ENCODE results near the gene TNIP2. TPM values are rescaled to one million over a fixed set of nuclear protein-coding genes. Genes with fewer than 3 reads are reported as not detected.

TNIP2 gene
- total RNA-seq, 2 experiments from 2014 or later, result 26.2 to 32.1 TPM

GRCh38 chr4:2796849-2797544 is 40.9 kb upstream of the TNIP2 start:
- H3K79me2 ChIP-seq (ENCODE audit: insufficient read depth, low read depth, low read length), result no peaks in the 10 kb centered on the region
- intact Hi-C loops (cut with micrococcal nuclease; ENCODE audit: unreplicated experiment), result no loop called here

GRCh38 chr4:2795893-2796848 is 40.0 kb upstream of the TNIP2 start:
- Histone ChIP-seq H3K79me2 (ENCODE audit: insufficient read depth, low read depth, low read length) (no peaks in the 10 kb centered on the region), H3K4me2 (ENCODE audit: low read length) (no peak overlapping the region), H3K27ac (ENCODE audit: low read depth, low read length, poor library complexity, severe bottlenecking) (no peak overlapping the region), H3K9me3 (ENCODE audit: low read length) (no peaks in the 10 kb centered on the region), H3K9me2 (ENCODE audit: insufficient read depth, low read length) (no peaks in the 10 kb centered on the region), H4K20me1 (ENCODE audit: insufficient read depth, low read length) (no peaks in the 10 kb centered on the region), H3K4me1 (ENCODE audit: insufficient read depth, low read length, poor library complexity, severe bottlenecking) (peaks cover 35% of the 10 kb centered on the region), H3K4me3 (ENCODE audit: low read depth, low read length, poor library complexity, severe bottlenecking) (no peak overlapping the region), H3K36me3 (ENCODE audit: insufficient read depth, low read length) (no peaks in the 10 kb centered on the region), H2AFZ (ENCODE audit: low read length) (no peak overlapping the region)
- CTCF ChIA-PET (ENCODE audit: unreplicated experiment), result no interaction called here
- no TSS peak for BruUV-seq (replicated peaks)
- no peak for DNase-seq (ENCODE audit: low spot score)
- intact Hi-C loops (cut with micrococcal nuclease; ENCODE audit: unreplicated experiment), result no loop called here
- POLR2A ChIA-PET, result interaction anchor here (0.8 kb wide), 1 partner anchor 901 kb away, joined by 3 read pairs; no protein-coding TSS in a partner anchor
- TF ChIP-seq CTCF (conservative IDR thresholded peaks at IDR 0.05; ENCODE audit: low read length) (no peak), EZH2phosphoT487 (IDR thresholded peaks at IDR 0.05; ENCODE audit: borderline replicate concordance, low read depth, low read length) (no peak)

More at GRCh38 chr4:2796849-2797544, 40.9 kb upstream of the TNIP2 start:
- H3K4me3 ChIP-seq (ENCODE audit: low read depth, low read length, poor library complexity, severe bottlenecking), result no peak overlapping the region
- H3K9me2 ChIP-seq (ENCODE audit: insufficient read depth, low read length), result no peaks in the 10 kb centered on the region
- no peaks in the 10 kb centered on the region for H4K20me1 ChIP-seq (ENCODE audit: insufficient read depth, low read length)
- peaks cover 39% of the 10 kb centered on the region for H3K4me1 ChIP-seq (ENCODE audit: insufficient read depth, low read length, poor library complexity, severe bottlenecking)
- no peak for DNase-seq (ENCODE audit: low spot score)
- ChIA-PET POLR2A (interaction anchor here (0.5 to 1.9 kb wide), 3 partner anchors 11 to 902 kb away, joined by 3 to 13 read pairs (median 5); no protein-coding TSS in a partner anchor), CTCF (ENCODE audit: unreplicated experiment) (no interaction called here)
- TF ChIP-seq EZH2phosphoT487 (IDR thresholded peaks at IDR 0.05; ENCODE audit: borderline replicate concordance, low read depth, low read length) (no peak), CTCF (conservative IDR thresholded peaks at IDR 0.05; ENCODE audit: low read length) (no peak)
- H3K36me3 ChIP-seq (ENCODE audit: insufficient read depth, low read length), result no peaks in the 10 kb centered on the region
- no peak overlapping the region for H2AFZ ChIP-seq (ENCODE audit: low read length)
- H3K4me2 ChIP-seq (ENCODE audit: low read length), result no peak overlapping the region
- H3K9me3 ChIP-seq (ENCODE audit: low read length), result no peaks in the 10 kb centered on the region
- no peak overlapping the region for H3K27ac ChIP-seq (ENCODE audit: low read depth, low read length, poor library complexity, severe bottlenecking)
- BruUV-seq (replicated peaks), result no TSS peak
